GM19324 (cell line): Measurements from ENCODE around the gene ANKRD34A.

Experiments
- ATAC-seq: cut with Tn5 transposase; IDR thresholded peaks from one replicate; pipeline ENCODE4 v1.9.1; 2021; ENCODE audit warnings: mild to moderate bottlenecking, moderate library complexity; ENCODE audit not compliant: unreplicated experiment, low FRiP score

The ANKRD34A gene

DNA sequence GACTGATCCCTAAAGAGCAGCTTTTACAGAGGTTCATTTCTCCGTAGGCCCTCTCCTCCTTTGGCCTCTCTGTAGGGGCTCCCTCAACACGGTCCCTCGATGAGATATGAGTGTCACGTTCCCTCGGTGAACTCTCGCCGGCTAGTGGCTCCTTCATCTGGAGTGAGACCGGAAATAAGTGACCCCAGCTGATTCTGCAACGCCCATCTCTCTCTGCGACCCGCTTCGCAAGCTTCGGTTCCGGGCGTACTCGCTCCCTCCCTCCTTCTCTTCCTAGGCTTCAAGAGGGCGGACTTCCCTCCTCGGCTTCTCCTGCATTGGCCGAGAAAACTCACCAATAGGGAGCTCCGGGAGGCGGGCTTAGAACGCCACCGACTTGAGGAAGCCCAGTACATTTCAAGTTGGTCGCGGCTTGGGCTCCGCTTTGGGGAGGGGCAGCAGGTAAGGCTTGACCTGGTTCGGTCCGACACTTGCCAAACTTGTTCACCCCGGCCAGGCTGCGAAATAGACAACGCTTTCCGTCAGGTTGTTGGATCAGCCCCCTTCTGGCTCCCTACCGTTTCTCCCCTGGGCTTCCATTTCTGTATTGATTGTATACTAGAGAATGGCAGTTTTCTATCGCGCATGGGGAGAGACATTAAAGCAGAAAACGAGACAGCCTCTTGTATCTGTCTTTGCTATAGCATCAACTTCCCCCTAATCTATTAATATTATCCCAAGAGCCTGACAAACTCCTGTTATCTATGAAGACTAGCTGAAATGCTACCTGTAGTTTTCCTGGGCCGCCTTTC lies at the start of gene ANKRD34A, which contains the start of gene POLR3GL:
TSS of gene ANKRD34A (minus strand) at position 248 of the 791 bp plus-strand sequence. CDS start 2,816 bp downstream, outside the sequence.
TSS of gene POLR3GL (plus strand) at position 363 of the 791 bp plus-strand sequence. CDS start 10,176 bp downstream, outside the sequence.
- ATAC-seq, result peak; percentile 92

DNA sequence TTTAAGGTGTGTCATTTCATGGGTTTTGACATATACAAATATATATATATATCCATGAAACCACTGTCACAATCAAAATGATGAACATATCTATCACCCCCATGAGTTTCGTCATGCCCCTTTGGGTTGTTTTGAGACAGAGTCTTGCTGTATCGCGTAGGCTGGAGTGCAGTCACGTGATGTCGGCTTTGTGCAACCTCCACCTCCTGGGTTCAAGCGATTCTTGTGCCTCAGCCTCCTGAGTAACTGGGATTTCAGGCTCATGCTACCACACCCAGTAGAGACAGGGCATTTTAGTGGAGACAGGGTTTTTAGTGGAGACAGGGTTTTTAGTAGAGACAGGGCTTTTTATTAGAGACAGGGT lies 49.2 kb upstream of the ANKRD34A start:
- ATAC-seq, result no peak

- no peak for ATAC-seq
Observed at GRCh38 chr1:146012703-146013558, 48.6 kb upstream of the ANKRD34A start.

DNA sequence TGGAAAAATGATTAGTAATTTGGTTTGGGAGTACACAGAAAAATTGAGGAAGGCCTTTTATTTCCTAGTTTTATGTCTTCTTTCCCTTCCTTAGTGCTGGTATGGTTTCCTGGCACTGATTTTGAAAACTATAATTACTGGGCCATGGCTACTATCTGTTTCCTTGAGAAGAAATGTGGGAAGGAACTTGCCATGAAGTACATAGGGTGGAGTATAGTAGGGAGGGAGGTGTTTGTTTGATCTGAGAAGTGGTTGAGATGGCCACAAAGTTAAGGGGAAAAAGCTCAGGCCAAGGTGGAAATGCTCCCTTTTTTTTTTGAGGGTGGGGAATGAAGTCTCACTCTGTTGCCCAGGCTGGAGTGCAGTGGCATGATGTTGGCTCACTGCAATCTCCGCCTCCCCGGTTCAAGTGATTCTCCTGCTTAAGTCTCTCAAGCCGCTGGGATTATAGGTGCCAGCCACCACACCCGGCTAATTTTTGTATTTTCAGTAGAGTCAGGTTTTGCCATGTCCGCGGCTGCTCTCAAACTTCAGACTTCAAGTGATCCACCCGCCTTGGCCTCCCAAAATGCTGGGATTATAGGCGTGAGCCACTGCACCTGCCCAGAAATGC lies 45.9 kb upstream of the ANKRD34A start:
- no peak for ATAC-seq

- ATAC-seq, result no peak
Observed at GRCh38 chr1:146007489-146008133, 43.2 kb upstream of the ANKRD34A start.

GRCh38 chr1:146001709-146002108 lies 37.3 kb upstream of the ANKRD34A start:
- no peak for ATAC-seq

GRCh38 chr1:145999321-146000024 lies 35.1 kb upstream of the ANKRD34A start:
- ATAC-seq, result no peak

DNA sequence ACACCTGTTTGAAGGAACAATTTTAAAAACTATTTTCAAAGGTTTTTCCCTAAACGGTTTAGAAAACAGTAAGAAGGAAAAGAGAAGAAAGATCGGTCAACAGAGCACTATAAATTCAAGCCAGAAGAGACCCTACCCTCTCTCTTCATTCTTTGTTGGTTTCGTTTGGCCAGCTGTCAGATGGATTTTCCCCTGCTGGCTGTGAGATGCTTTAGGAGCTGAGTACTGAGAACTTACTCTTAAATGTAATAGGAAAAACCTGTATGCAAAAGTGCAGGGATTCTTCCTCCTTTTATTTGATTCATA lies 33.3 kb upstream of the ANKRD34A start:
- ATAC-seq, result no peak

DNA sequence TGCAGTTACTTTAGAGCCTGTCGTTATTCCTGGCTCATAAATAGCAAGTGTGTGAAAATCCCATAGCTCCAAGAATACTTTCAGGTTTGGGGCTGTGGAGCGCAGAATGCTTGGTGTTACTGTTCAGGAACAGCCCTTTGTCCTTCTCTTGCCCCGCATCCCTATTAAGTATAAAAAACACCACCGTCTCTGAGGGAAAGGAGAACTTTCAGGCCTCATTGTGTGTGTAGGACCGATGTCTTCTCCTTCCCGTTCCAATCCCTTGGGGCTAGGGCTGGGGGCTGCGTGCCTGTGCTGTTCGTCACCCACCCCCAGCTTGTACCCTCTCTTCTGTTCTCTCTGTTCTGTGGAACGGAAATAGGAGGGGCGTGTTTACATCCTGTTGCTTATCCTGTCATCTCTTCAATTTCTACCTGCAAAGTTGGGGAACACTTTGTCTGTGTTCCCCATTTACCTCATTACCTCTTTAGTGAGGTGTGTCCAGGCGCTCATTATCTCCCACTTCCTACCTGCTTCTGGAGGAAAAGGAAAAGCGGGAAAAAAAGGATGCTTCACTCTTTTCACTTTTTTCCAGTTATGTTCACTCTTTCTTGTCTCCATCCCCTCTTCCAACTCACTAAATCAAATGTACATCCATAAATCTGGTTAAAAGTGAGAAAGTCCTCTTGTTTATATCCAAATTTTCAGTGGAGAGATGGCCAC lies 32.8 kb upstream of the ANKRD34A start:
- no peak for ATAC-seq

- ATAC-seq, result peak; percentile 90
Observed at GRCh38 chr1:145996433-145997015, 32.1 kb upstream of the ANKRD34A start, which contains the start of gene TXNIP. TXNIP (minus strand) TSS chr1:145996579; CDS start chr1:145996266, 313 bp downstream.

DNA sequence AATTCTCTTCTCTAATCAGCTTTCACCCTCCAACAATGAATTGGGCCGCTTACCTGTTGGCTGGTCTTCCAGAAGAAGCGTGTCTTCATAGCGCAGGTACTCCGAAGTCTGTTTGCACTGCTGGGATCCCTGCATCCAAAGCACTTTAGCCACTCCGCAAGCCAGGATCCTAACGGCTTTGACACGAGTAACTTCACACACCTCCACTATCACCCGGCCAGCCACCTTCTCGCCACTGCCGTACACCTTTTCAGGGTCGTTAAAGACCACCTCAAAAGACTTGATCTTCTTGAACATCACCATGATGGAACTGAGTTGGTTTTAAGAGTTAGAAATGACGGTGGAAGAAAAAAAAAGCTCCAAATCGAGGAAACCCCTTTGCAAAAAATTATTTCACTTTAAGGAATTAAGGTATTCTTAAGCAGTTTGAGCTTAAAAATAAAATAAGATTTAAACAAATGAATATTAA lies 31.6 kb upstream of the ANKRD34A start:
- no peak for ATAC-seq

GRCh38 chr1:145995148-145995881 lies 30.9 kb upstream of the ANKRD34A start:
- ATAC-seq, result no peak

GRCh38 chr1:145994391-145995120 lies 30.2 kb upstream of the ANKRD34A start:
- no peak for ATAC-seq

GRCh38 chr1:145993618-145994390 lies 29.4 kb upstream of the ANKRD34A start:
- no peak for ATAC-seq

DNA sequence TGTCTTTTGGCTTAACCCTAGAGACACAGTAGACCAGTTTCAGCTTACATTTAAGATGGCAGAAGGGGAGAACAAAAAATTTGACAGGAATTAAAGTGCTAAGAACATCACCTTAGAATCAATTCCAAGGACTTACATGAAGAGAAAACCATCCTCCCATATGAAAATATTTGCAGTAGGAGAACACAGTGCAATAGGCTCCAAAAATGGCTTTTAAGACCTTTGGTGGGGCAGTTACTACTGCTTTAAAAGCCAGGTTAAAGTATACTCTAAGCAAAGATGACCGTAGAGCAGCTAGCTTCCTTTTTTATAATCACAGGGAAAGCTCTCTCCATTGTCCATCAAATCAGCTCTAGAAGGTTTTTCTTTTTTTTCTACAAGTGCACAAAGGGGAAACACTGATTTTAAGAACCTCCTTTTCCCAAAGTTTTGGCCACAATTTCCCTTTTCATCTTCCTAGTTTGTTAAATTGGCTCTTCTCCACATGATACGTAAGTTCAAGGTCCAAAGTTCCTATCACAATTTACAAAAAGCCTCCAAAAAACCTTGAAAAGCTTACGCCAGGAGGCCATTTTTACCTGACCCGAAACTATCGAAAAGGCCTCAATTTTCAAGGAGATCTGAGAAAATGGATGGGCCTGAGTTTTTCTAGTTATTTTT lies 28.7 kb upstream of the ANKRD34A start:
- ATAC-seq, result no peak

- no peak for ATAC-seq
Observed at GRCh38 chr1:145992502-145992936, 28.1 kb upstream of the ANKRD34A start.
